Left ventricle myocardium inferior (tissue), 1 donor: Measurements from ENCODE around the gene PRR36. TPM values are rescaled to one million over a fixed set of nuclear protein-coding genes. Genes with fewer than 3 reads are reported as not detected.

Source experiments
- DNase-seq: peaks from one replicate; pipeline ENCODE4 v3.0.0-alpha.2; 2020
- H3K27ac ChIP-seq: fragments of 200-600 bp; replicated peaks from 2 replicates; pipeline ENCODE4 v1.8.0; 2021
- H3K27me3 ChIP-seq: fragments of 200-600 bp; 2 replicates; pipeline ENCODE4 v1.8.0; 2021; ENCODE audit warnings: low read depth
- H3K36me3 ChIP-seq: fragments of 200-600 bp; 2 replicates; pipeline ENCODE4 v1.8.0; 2021
- H3K4me1 ChIP-seq: fragments of 200-600 bp; 2 replicates; pipeline ENCODE4 v1.8.0; 2021
- H3K4me3 ChIP-seq: fragments of 200-600 bp; 2 replicates; pipeline ENCODE4 v1.8.0; 2021; ENCODE audit warnings: mild to moderate bottlenecking, moderate library complexity
- H3K9me3 ChIP-seq: fragments of 200-600 bp; replicated peaks from 2 replicates; pipeline ENCODE4 v1.8.0; 2021
- intact Hi-C: fragments of 100-400 bp; cut with micrococcal nuclease; formaldehyde crosslinking; loops from one replicate; pipeline ENCODE4 v1.11.0; 2022
- total RNA-seq: library from RNA; stranded (reverse); fragmentation: NEBNext Ultra II Directional; extraction: Animal tissue kit (Norgen Biotek cat#: 25700); gene quantifications from one replicate; pipeline ENCODE4 v1.2.1, GENCODE V29; 2021
- TF ChIP-seq, protein P1 (sequence below): fragments of 200-600 bp; IDR thresholded peaks from 2 replicates; pipeline ENCODE4 v1.8.0; 2021; ENCODE audit warnings: antibody characterized with exemption, mild to moderate bottlenecking, borderline replicate concordance
- donor health status: DM: no; HTN: yes; CAD: no; lungs with severe emphysema.

PRR36 gene
- total RNA-seq, 1 donor from 2014 or later: not detected

DNA sequence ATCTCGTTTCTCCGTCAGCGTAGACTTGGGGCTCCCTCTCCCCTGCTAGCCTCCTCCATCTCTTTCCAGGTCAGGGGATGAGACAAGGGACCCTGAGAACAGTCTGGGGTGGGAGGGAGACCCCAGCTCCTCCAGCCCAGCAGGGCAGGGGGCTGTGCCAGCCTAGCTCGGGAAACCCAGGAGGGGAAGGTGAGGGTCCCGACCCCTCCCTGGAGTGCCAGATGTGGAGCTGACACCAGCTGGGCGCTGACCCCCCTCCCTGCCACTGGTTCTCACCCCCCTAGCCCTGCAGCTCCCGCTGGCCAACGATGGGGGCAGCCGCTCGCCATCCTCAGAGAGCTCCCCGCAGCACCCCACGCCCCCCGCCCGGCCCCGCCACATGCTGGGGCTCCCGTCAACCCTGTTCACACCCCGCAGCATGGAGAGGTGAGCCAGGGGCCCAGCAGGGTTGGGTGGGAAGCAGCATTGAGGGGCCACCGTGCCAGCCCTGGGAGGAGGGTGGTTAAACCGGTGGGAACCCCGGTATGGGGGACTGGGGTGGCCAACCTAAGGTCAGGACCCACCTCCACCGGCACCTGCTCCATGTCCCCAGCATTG, 35.4 kb upstream of the PRR36 start:
- Histone ChIP-seq H3K4me3 (no peak overlapping the region), H3K4me1 (peaks cover 42% of the 10 kb centered on the region), H3K27me3 (peaks cover 5% of the 10 kb centered on the region), H3K36me3 (peaks cover 64% of the 10 kb centered on the region), H3K9me3 (no peaks in the 10 kb centered on the region), H3K27ac (no peak overlapping the region)
- intact Hi-C loops: no loop called here
- no peak for DNase-seq
- TF ChIP-seq, protein P1, sequence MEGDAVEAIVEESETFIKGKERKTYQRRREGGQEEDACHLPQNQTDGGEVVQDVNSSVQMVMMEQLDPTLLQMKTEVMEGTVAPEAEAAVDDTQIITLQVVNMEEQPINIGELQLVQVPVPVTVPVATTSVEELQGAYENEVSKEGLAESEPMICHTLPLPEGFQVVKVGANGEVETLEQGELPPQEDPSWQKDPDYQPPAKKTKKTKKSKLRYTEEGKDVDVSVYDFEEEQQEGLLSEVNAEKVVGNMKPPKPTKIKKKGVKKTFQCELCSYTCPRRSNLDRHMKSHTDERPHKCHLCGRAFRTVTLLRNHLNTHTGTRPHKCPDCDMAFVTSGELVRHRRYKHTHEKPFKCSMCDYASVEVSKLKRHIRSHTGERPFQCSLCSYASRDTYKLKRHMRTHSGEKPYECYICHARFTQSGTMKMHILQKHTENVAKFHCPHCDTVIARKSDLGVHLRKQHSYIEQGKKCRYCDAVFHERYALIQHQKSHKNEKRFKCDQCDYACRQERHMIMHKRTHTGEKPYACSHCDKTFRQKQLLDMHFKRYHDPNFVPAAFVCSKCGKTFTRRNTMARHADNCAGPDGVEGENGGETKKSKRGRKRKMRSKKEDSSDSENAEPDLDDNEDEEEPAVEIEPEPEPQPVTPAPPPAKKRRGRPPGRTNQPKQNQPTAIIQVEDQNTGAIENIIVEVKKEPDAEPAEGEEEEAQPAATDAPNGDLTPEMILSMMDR: no peak

DNA sequence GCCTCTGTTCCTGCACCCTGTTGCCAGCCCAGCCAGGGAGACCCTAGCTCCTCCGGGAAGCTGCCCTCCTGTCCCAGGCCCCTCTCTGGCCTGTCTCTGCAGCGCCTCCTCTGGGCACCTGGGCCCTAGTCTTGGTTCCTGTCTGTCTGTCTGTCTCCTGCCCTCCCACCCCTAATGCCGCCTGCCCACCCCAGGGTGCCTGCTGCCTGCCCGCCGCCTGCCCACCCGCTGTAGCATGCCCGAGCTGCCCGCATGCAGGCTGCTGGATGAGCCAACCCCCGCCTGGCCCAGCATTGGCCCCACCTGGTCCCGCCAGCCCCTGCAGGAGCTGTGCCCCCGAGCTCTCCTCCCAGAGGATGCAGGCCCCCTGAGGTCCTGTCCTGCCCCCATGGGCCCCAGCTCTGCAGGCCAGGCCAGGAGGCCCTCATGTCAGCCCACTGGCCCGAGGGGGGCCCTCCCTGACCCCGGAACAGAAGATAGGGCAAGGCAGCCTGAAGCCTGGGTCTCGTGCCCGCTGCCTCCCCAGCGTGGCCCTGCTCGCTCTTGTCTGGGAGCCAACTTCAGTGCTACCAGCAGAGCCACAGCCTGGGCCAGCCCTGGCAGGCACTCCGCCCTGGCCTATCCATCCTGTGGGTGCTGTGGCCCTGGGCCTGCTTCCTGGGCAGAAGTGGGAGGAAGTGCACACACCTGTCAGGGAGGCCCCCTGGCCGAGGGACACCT, 34.7 kb upstream of the PRR36 start:
- TF ChIP-seq, protein P1: no peak
- H3K4me1 ChIP-seq: peaks cover 46% of the 10 kb centered on the region
- intact Hi-C loops: no loop called here

DNA sequence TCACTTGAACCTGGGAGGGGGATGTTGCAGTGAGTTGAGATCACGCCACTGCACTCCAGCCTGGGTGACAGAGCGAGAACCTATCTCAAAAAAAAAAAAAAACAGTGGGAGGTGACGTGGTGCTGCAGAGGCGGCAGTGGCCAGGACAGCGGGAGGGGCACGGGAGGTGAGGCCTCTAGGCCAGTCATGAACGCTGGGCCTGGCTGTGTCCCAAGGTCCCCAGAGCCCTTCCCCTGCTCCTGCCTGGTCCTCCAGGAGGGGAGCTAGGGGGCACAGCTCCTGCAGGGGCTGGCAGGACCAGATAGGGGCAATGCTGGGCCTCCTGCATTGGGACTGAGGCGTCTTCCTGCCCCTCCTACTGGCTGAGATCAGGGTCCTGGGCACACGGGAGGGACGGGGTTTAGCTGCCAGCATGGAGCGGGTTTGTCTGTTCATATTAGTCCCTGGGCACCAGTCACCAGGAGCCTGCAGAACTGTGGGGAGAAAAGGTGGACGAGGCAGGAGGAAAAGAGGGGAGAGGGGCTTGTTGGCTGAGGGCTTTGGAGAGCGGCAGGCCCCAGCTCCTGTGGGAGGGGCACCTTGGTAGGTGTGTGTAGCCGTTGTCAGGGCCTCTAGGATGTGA, 34.0 kb upstream of the PRR36 start:
- TF ChIP-seq, protein P1: no peak
- DNase-seq: no peak
- Histone ChIP-seq H3K9me3 (no peaks in the 10 kb centered on the region), H3K27me3 (no peaks in the 10 kb centered on the region), H3K36me3 (peaks cover 59% of the 10 kb centered on the region), H3K4me3 (no peak overlapping the region), H3K4me1 (peaks cover 47% of the 10 kb centered on the region), H3K27ac (peak overlapping the region; percentile 23)
- intact Hi-C loops: no loop called here

More for the DNA sequence above, 34.7 kb upstream of the PRR36 start:
- no peaks in the 10 kb centered on the region for H3K27me3 ChIP-seq
- DNase-seq: no peak
- H3K9me3 ChIP-seq: no peaks in the 10 kb centered on the region
- peak overlapping the region; percentile 23 for H3K27ac ChIP-seq
- H3K4me3 ChIP-seq: no peak overlapping the region
- peaks cover 64% of the 10 kb centered on the region for H3K36me3 ChIP-seq

DNA sequence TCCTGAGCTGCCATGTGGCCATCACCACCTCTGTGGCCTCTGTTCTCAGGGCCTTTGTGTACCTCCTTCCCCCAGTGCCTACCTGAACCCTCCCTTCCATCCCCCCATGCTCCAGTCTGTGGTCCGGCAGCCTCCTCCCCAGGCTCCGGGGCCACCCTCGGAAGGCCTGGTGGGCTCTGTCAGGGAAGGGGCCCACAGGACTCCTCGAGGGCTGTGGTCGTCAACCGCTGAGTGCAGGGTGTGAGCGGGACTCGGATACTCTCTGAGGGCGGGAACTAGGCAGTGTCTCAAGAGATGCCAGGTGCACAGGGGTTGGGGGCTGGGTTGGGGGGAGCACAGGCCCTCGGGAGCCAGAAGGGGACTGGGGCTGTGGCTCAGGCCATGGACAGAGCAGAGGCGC, 33.4 kb upstream of the PRR36 start:
- peaks cover 53% of the 10 kb centered on the region for H3K4me1 ChIP-seq
- intact Hi-C loops: no loop called here
- peaks cover 53% of the 10 kb centered on the region for H3K36me3 ChIP-seq
- no peaks in the 10 kb centered on the region for H3K9me3 ChIP-seq
- H3K4me3 ChIP-seq: no peak overlapping the region
- DNase-seq: no peak
- TF ChIP-seq, protein P1: no peak
- no peaks in the 10 kb centered on the region for H3K27me3 ChIP-seq
- peak overlapping the region; percentile 23 for H3K27ac ChIP-seq

DNA sequence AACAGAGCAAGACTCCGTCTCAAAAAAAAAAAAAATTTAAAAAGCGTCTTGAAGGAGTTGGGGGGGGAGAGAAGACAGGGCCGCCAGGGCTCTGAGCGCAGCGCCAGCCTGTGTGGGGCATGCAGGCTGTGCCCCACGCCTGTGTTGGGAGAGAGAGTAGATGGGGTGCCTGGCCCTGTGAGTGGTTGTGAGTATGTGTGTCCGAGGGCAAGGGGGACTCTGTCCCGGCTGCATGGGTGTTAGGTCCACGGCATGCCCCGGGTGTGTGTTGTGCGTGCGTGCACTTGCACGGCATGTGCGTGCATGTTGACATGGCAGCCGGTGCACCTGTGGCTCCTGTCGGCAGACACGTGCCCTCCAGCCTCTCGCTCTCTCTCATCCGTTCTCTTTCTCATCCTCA, 32.9 kb upstream of the PRR36 start:
- Histone ChIP-seq H3K4me1 (peaks cover 54% of the 10 kb centered on the region), H3K9me3 (no peaks in the 10 kb centered on the region), H3K27me3 (no peaks in the 10 kb centered on the region), H3K36me3 (peaks cover 48% of the 10 kb centered on the region), H3K27ac (no peak overlapping the region), H3K4me3 (no peak overlapping the region)
- TF ChIP-seq, protein P1: no peak
- no peak for DNase-seq
- intact Hi-C loops: no loop called here
